Measurements from ENCODE around the gene CDKN2B. TPM values are rescaled to one million over a fixed set of nuclear protein-coding genes. Genes with fewer than 3 reads are reported as not detected.

CDKN2B gene
- total RNA-seq, 2 donors from 2014 or later: 0.09 to 0.23 TPM

- peak; percentile 57 to 77 for ATAC-seq
- no peak for DNase-seq (ENCODE audit: low spot score in 2 of 2)
- Mint-ChIP-seq H3K36me3 (no peaks in the 10 kb centered on the region), H3K27ac (no peak overlapping the region), H3K9me3 (no peaks in the 10 kb centered on the region)
Observed at GRCh38 chr9:22040760-22041159, 31.7 kb upstream of the CDKN2B start.

GRCh38 chr9:22039258-22039657 lies 30.2 kb upstream of the CDKN2B start:
- no peak overlapping the region for H3K27ac Mint-ChIP-seq
- no peaks in the 10 kb centered on the region for H3K9me3 Mint-ChIP-seq
- DNase-seq (ENCODE audit: low spot score in 2 of 2): no peak
- no peaks in the 10 kb centered on the region for H3K36me3 Mint-ChIP-seq
- no peak for ATAC-seq

GRCh38 chr9:22037954-22038690 lies 29.0 kb upstream of the CDKN2B start:
- ATAC-seq: no peak
- no peak overlapping the region for H3K27ac Mint-ChIP-seq

GRCh38 chr9:22036866-22037626 lies 27.9 kb upstream of the CDKN2B start:
- ATAC-seq (no peak), DNase-seq (ENCODE audit: low spot score in 2 of 2) (no peak)
- H3K27ac Mint-ChIP-seq: no peak overlapping the region
- H3K9me3 Mint-ChIP-seq: no peaks in the 10 kb centered on the region
- no peaks in the 10 kb centered on the region for H3K36me3 Mint-ChIP-seq

More at GRCh38 chr9:22037954-22038690, 29.0 kb upstream of the CDKN2B start:
- no peak for DNase-seq (ENCODE audit: low spot score in 2 of 2)
- no peaks in the 10 kb centered on the region for H3K36me3 Mint-ChIP-seq
- H3K9me3 Mint-ChIP-seq: no peaks in the 10 kb centered on the region

- ATAC-seq (peak in 1 of 2 donors; percentile 37), DNase-seq (ENCODE audit: low spot score in 2 of 2) (no peak)
- H3K36me3 Mint-ChIP-seq: no peaks in the 10 kb centered on the region
- H3K9me3 Mint-ChIP-seq: no peaks in the 10 kb centered on the region
- H3K27ac Mint-ChIP-seq: no peak overlapping the region
Observed at GRCh38 chr9:22035591-22036011, 26.5 kb upstream of the CDKN2B start.

GRCh38 chr9:22033012-22033630 lies 24.0 kb upstream of the CDKN2B start:
- H3K9me3 Mint-ChIP-seq: no peaks in the 10 kb centered on the region
- no peak overlapping the region for H3K27ac Mint-ChIP-seq
- DNase-seq (ENCODE audit: low spot score in 2 of 2) (no peak), ATAC-seq (no peak)
- H3K36me3 Mint-ChIP-seq: no peaks in the 10 kb centered on the region

- ATAC-seq: peak in 1 of 2 donors; percentile 38
- no peak for DNase-seq (ENCODE audit: low spot score in 2 of 2)
- no peaks in the 10 kb centered on the region for H3K36me3 Mint-ChIP-seq
- H3K9me3 Mint-ChIP-seq: no peaks in the 10 kb centered on the region
- H3K27ac Mint-ChIP-seq: no peak overlapping the region
Observed at GRCh38 chr9:22031655-22032411, 22.7 kb upstream of the CDKN2B start.

- H3K36me3 Mint-ChIP-seq: no peaks in the 10 kb centered on the region
- H3K9me3 Mint-ChIP-seq: no peaks in the 10 kb centered on the region
- H3K27ac Mint-ChIP-seq: no peak overlapping the region
- DNase-seq (ENCODE audit: low spot score in 2 of 2) (no peak), ATAC-seq (no peak)
Observed at GRCh38 chr9:22030101-22030598, 21.0 kb upstream of the CDKN2B start.

GRCh38 chr9:22029231-22029630 lies 20.1 kb upstream of the CDKN2B start:
- no peak overlapping the region for H3K27ac Mint-ChIP-seq
- no peaks in the 10 kb centered on the region for H3K36me3 Mint-ChIP-seq
- ATAC-seq: no peak
- no peak for DNase-seq (ENCODE audit: low spot score in 2 of 2)
- H3K9me3 Mint-ChIP-seq: no peaks in the 10 kb centered on the region

- Mint-ChIP-seq H3K36me3 (no peaks in the 10 kb centered on the region), H3K9me3 (no peaks in the 10 kb centered on the region), H3K27ac (no peak overlapping the region)
- ATAC-seq (peak in 1 of 2 donors; percentile 79), DNase-seq (ENCODE audit: low spot score in 2 of 2) (no peak)
Observed at GRCh38 chr9:22028394-22028793, 19.3 kb upstream of the CDKN2B start.

- ATAC-seq (no peak), DNase-seq (ENCODE audit: low spot score in 2 of 2) (no peak)
- Mint-ChIP-seq H3K36me3 (peaks cover 0 to 11% of the 10 kb centered on the region in 2 donors), H3K9me3 (peaks cover 0 to 4% of the 10 kb centered on the region in 2 donors), H3K27ac (no peak overlapping the region)
Observed at GRCh38 chr9:22026696-22027095, 17.6 kb upstream of the CDKN2B start.

GRCh38 chr9:22022396-22022795 lies 13.3 kb upstream of the CDKN2B start:
- peaks cover 0 to 18% of the 10 kb centered on the region in 2 donors for H3K36me3 Mint-ChIP-seq
- no peak overlapping the region for H3K27ac Mint-ChIP-seq
- H3K9me3 Mint-ChIP-seq: peaks cover 5 to 14% of the 10 kb centered on the region in 2 donors
- no peak for ATAC-seq
- no peak for DNase-seq (ENCODE audit: low spot score in 2 of 2)

GRCh38 chr9:22010866-22011625 lies 1.9 kb upstream of the CDKN2B start:
- Mint-ChIP-seq H3K36me3 (no peaks in the 10 kb centered on the region), H3K9me3 (peaks cover 0 to 3% of the 10 kb centered on the region in 2 donors), H3K27ac (no peak overlapping the region)
- no peak for DNase-seq (ENCODE audit: low spot score in 2 of 2)
- no peak for ATAC-seq

- Mint-ChIP-seq H3K27ac (no peak overlapping the region), H3K9me3 (peaks cover 0 to 3% of the 10 kb centered on the region in 2 donors), H3K36me3 (peaks cover 0 to 11% of the 10 kb centered on the region in 2 donors)
- DNase-seq (ENCODE audit: low spot score in 2 of 2) (no peak), ATAC-seq (peak in 1 of 2 donors; percentile 32)
Observed at GRCh38 chr9:22009506-22009867, 382 bp upstream of the CDKN2B start.

GRCh38 chr9:22008384-22008716 lies 755 bp downstream of the CDKN2B start:
- Mint-ChIP-seq H3K9me3 (peaks cover 0 to 3% of the 10 kb centered on the region in 2 donors), H3K36me3 (peaks cover 0 to 11% of the 10 kb centered on the region in 2 donors), H3K27ac (no peak overlapping the region)
- ATAC-seq (no peak), DNase-seq (ENCODE audit: low spot score in 2 of 2) (no peak)

All from activated naive CD4-positive, alpha-beta T cell treated with anti-CD3 and anti-CD28 coated beads, Interleukin-2, amount 50 U/mL, for 72 hours (primary cell).